Measurements from ENCODE around the gene PITX2. TPM values are rescaled to one million over a fixed set of nuclear protein-coding genes. Genes with fewer than 3 reads are reported as not detected.

The PITX2 gene
- total and polyA plus RNA-seq, 2 of the 8 experiments (the other 6 are each of a cell fraction or from before 2014, with no cell fraction given), result 0.09 to 0.67 TPM

- peak; percentile 100 for TF ChIP-seq ASH2L (IDR thresholded peaks at IDR 0.05; ENCODE audit: low read length)
- peak; percentile 96 for TF ChIP-seq SUZ12 (IDR thresholded peaks at IDR 0.05; ENCODE audit: low read length)
- peak; percentile 100 for TF ChIP-seq CTBP2 (IDR thresholded peaks at IDR 0.05; ENCODE audit: borderline replicate concordance, insufficient read depth, insufficient read length, low read length)
- TF ChIP-seq ATF2 (IDR thresholded peaks at IDR 0.05; ENCODE audit: low read length), result no peak
- TF ChIP-seq TEAD4 (IDR thresholded peaks at IDR 0.05; ENCODE audit: low read depth, low read length), result 0 out of 2 replicates have a peak, but pooled peaks have one; percentile 1
- TF ChIP-seq ATF3 (IDR thresholded peaks at IDR 0.05; ENCODE audit: insufficient read depth, low read depth, low read length), result no peak
- TF ChIP-seq CBX8 (IDR thresholded peaks at IDR 0.05; ENCODE audit: borderline replicate concordance, low read depth, low read length), result no peak
Measured at GRCh38 chr4:110636680-110637407, 14.0 kb upstream of the PITX2 start (continued).
